HT-29 (cell line): Measurements from ENCODE around the gene RSPH4A. TPM values are rescaled to one million over a fixed set of nuclear protein-coding genes. Genes with fewer than 3 reads are reported as not detected.
"Not testable (repeated sequence)": the region's sequence is repeated elsewhere in the genome, so short reads cannot be mapped to it uniquely, and the experiment has no call there.

ENCODE experiments used
- DNase-seq: peaks from one replicate; pipeline ENCODE4 v3.0.0-alpha.2; 2015; ENCODE audit warnings: low spot score
- total RNA-seq: library from RNA; depleted of rRNA; stranded (reverse); fragments of >200 nt; shearing (Covaris generic); gene quantifications from 2 replicates; pipeline ENCODE4 v1.2.3, GENCODE V29; 2014; rRNA removed

Gene RSPH4A
- total RNA-seq, 1 experiment from 2014 or later: not detected

DNA sequence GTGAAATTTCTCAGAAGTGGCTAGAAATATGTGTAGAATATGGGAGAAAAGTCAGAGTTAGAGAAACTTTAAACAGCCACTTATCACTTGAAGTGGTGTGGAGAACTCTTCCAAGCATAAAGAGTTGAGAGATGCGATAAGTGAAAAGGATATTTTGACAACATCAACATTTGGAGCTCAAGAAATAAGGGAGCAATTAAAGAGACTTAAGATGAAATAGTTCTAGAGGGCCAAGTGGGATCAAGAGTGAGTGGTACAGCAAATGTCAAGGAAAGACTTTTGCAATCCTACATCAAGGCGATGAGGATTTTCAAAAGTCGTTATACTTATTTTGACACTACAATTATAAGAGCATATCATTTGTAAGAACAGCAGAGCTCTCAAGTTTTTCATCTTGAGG is 9.6 kb downstream of the RSPH4A start:
- DNase-seq: no peak

DNA sequence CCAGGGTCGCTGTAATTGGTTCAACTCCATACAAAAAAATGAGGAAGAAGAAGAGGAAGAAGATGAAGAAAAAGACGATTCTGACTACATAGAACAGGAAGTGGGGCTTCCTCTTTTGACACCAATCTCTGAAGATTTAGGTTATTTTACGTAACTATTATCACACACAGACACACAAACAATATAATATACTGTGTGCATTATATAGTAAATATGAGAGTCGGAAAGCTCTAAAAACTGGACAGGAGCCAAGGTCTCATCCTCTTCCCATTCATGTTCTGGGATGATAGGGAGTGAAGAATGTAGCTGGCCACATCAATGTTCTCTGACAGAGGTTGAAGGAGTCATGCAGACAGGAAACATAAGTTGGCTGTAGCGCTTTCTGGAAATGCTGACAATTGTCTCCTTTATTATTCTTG is 13.3 kb downstream of the RSPH4A start:
- DNase-seq: no peak

DNA sequence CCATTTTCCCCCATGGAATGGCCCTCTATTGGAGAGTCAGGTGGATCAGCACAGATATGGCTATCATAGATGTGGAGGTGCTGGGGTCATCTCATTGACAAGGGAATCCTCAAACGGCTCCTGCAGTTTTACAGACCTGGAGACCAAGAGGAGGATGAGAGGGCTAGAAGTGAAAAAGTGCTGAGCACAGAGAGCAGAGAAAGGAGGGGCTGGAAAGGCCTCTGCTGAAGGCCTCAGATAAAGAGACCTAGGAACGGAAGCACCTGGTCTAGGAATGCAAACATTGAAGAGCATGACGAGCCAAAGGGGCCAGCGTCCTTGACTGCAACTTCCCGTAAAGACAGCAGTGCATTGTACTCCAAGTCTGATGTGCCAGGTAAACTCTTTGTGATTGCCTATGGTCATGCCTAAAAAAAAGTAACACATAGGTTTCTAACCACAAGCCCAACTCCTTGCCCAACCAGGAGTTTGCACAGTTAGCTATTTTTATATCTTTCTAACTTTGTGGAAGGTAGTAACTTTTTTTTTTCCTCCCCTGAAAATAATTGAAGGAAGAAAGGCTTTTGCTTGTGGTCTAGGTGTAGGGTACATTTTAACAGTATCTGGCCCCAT is 15.2 kb downstream of the RSPH4A start:
- DNase-seq: no peak

DNA sequence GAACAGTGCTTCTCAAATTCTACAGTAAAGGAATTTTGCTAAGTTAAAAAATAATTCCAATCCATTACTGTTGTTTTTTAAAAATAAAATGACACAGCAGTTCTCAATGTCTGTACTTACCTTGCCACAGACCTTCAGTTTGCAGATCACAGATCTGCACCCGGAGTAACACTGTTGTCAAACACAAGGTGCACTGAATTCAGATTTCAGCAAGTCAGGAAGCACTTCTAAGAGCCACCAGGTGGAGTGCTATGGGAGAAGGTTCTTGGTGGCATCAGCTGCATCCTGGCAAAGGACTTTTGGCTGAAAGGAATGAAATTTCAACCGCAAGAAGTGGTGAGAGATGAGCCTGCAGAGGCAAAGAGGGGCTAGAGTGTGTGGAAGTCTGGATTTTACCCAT is 17.4 kb downstream of the RSPH4A start:
- peak; percentile 32 for DNase-seq

DNA sequence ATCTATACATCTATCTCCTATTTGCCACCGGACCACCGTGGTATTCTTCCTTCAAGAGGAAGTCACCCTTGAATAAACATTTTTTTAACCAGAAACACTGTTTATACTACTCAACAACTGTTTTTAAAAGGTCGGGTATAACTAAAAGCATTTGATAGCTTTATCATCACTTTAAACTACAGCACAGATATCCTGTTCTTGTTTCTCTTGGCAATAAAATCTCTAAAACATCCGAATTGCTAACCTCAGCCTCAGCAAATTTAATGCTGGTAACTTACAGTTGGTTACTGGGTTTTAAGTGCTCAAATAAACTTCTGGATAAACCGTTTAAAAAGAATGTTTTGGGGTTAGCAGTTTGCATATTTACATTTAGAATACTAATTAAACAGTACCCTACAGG is 31.9 kb downstream of the RSPH4A start:
- DNase-seq: no peak

DNA sequence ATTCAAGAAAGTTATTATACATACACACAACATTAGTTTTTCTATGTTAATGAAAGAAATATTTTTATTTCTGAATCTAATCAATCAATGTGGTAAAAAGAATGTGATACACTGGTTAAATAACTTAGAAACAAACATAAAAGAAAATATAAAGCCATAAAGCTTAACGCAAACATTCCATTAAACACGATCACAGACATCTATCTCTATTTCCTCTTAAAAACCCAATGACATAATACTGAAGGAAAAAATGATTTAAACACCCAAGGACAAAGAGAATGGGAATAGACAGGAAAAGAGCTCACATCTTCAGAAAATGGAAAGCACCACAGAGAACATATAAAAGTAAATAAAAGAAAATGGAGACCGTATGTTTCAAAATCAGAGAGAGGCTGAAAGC is 32.9 kb downstream of the RSPH4A start:
- DNase-seq: no peak

DNA sequence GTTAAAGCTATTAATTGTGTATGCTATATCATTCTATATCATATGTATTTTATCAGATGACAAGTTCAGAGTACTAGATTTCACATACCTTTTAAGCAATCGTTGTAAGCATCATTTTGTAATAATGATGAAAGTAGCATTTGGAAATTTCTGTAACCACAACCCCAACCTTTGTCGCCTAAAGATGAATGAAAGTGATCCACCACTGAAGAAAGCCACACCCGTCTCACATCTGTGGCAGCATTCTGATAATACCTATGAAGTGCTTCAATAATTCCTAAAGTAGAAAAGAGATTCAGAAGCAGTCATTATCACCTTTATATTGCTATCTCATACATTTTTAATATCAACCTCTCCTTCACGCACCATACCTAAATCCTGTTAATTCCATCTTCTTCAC is 35.6 kb downstream of the RSPH4A start:
- DNase-seq: no peak

DNA sequence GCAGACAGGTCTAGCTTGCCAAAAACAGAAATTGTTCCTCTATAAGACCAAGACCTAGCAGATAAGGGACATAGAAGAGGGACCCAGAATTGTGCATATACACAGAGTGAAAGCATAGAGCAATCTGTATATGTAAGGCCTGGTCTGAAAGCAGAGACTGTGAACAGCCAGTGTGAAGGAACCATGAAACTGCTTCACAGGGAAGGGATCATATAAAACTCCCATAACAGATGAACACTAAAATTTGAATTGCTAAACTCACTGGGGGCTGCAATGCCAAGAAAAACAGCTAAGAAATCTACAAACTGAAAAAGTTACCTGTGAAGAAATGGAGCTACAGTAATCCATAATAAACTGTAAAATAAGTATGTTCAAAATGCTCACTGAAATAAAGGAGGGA is 45.3 kb downstream of the RSPH4A start:
- no peak for DNase-seq

DNA sequence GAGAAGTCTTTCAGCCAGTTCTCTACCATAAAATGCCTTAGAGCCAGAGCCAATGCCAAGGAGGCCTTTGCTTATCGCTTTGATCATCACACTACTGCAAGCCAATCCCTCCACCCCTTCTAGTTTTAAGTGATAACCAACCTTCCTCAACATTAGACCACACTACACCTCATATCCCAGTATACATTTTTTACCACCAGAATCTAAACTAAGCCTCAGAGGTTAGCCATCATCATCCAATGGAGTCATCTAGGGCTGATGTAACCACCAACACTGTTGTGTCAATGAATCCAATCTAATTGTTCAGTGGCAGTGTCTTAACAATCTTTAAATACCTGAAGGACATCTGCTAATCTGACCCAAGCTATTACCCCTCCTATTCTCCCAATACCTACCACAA is 45.9 kb downstream of the RSPH4A start:
- no peak for DNase-seq

DNA sequence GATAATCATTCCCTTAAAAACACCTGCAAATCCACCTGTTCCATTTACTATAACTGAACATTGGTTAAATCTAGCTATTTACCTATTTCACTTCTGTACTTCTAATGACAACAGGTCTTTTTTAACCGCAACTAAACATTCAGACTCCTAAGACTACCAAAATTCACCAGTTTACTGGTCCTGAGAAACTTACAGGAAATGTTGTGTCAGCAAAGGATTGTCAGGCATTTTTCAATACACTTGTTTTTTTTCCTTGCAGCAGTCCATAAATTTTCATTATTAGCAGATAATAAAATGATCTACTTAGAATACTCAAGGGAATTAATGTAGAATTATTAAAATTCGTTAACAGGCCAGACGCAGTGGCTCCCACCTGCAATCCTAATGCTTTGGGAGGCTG is 47.0 kb downstream of the RSPH4A start:
- DNase-seq: no peak

DNA sequence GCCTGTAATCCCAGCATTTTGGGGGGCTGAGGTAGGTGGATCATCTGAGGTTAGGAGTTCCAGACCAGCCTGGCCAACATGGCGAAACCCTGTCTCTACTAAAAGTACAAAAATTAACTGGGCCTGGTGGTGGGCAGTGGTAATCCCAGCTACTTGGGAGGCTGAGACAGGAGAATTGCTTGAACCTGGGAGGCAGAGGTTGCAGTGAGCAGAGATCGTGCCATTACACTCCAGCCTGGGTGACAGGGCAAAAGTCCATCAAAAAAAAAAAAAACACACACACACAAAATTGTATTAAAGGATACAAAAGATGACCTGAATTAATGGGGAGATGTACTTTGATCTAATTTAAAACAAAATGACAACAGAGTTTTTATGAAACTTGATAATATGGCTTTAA is 47.9 kb downstream of the RSPH4A start:
- DNase-seq: not testable (repeated sequence)

DNA sequence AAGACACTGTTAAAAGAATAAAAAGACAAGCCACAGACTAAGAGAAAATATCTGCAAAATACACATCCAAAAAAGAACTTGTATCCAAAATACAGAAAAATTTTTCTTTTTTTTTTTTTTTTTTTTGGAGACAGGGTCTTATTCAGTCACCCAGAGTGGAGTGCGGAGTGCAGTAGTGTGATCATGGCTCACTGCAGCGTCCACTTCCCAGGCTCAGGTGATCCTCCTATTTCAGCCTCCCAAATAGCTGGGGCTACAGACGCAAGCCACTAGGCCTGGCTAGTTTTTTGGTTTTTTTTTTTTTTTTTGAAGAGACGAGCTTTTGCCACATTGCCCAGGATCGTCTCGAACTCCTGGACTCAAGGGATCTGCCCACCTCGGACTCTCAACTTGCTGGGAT is 49.2 kb downstream of the RSPH4A start:
- DNase-seq: no peak

DNA sequence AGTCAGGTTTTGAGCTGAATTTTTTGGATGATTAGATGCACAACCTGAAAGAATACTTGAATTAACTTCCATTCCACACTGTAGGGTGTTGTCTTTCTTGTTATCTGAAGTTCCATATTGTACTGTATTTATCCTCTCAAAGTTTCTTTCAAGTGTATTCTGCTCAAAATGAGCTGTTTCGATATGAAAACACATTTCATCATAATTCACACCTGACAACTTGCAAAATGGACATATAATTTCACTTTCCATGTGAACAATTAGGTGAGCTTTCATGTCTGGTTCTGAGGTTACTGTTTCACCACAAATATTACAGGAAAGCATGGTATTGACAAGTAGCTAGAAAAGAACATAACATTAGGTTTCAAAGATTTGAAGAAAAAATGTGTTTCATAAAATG is 50.6 kb downstream of the RSPH4A start:
- no peak for DNase-seq

DNA sequence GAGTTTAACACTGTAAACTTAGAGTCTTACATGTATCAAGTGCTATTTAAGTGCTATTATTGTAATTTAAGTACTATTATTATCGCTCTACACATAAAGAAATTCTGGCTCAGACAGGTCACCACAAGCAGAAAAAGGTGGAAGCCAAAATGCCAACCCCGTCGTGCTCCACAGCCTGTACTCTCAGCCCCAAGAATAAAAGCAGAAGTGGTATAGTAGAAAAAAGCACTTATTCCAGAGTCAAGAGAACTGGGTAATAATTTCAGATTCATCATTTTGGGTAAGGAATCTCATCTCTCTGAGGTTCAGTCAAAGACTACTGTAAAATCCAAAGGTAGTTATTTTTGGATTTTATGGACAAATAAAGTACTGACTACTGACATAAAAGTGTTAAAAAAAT is 51.3 kb downstream of the RSPH4A start:
- no peak for DNase-seq

DNA sequence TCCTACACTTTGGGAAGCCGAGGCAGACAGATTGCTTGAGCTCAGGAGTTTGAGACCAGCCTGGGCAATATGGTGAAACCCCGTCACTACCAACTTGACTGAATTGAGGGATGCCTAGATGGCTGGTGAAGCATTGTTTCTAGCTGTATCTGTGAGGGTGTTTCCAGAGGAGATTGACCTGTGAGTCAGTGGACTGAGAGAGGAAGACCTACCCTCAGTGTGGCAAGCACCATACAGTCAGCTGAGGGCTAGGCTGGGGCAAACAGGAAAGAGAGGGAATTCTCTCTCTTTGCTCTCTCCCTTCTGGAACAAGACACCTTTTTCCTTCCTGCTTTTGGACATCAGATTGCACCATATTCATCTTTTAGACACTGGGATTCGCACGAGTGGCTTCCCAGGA is 56.0 kb downstream of the RSPH4A start:
- DNase-seq: no peak

DNA sequence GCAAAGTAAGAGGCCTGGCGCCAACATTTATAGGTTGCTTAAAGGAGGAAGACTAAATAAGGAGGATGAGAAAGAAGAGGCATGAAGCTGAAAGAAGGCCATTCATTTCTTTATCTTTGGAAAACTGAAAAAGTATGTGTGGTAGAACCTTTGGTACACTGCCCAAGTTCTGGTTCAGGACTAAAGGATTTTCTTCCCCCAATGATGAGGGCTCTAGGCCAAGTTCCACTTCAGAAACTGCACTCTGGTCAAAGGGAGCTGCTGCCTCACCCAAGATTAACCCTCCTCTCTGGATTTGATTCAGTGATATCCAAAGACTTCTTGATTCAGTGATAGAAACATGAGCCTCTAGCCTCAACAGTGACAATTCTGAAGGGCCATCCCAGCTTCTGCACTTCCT is 59.7 kb downstream of the RSPH4A start:
- no peak for DNase-seq

DNA sequence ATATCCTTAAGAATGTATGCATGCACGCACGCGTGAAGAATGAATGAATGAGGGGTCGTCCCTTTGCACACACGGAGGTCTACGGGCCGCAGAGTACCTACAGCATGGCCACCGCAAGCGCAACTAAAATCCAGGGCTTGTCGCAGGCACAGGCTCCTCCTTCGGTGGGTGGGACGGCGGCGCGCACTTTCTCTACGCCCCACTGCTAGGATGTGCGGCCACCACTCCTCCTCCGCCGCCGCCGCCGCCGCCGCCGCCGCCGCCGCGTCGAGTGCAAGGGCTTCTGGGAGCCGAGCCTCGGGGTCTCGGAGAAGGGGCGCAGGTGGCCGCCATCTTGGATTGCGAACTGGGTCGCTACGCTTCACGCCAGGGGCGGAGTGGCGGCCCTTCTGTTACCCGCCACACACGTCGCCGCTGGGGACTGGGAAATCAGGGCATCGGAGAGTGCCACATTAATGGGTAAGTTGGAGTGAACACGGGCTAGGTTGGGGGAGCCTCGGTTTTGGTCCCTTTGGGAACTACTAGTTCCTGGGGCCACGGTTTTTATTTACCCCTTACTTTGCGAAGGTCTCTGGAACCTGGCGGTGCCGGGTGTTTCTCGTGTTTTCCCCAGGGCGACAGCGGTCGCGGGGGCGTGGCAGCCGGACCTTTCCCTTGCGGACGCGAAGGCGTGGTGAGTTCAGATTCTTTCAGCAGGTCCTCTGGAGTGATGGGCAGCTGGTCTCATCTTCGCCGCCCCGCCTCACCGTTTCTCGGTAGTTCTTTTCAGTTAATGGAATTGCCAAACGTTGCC is 64.8 kb downstream of the RSPH4A start, which contains the start of gene KPNA5:
Gene KPNA5, plus strand, starts transcription at position 332 of the 793 bp plus-strand sequence. Its CDS starts 124 bp downstream, at position 456.
- peak; percentile 84 for DNase-seq

DNA sequence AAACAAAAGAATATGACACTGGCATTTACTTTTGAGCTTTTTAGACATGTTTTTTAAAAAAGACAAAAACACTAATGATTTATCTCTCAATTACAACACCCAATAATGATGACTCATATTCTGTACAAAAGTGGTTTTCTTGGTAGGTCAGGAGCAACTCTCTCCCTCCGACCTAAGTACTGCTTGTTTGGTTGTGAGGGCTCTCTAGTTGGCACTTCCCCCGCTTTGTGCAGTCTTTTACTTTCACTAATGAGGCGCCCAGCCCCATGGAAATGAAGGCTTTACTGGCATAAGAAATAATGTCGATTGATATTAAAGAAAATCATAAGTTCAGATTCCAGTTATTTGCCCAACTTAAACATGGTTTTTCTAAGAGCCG is 66.0 kb downstream of the RSPH4A start:
- peak; percentile 19 for DNase-seq

Other genes starting within 250 kb of the RSPH4A start
- 1.9 and 5.3 TPM in 2 replicates for gene DSE, start 245.5 kb upstream of the RSPH4A start, total RNA-seq
- gene CALHM6, start 155.1 kb upstream of the RSPH4A start, total RNA-seq: not detected in 2 replicates
- gene CALHM5, start 104.8 kb upstream of the RSPH4A start, total RNA-seq: 0.08 and 0.23 TPM in 2 replicates
- gene TRAPPC3L, start 70.8 kb upstream of the RSPH4A start, total RNA-seq: not detected in 2 replicates
- gene CALHM4, start 62.7 kb upstream of the RSPH4A start, total RNA-seq: not detected in 2 replicates
- 9.1 and 15.4 TPM in 2 replicates for gene RWDD1, start 45.0 kb upstream of the RSPH4A start, total RNA-seq
- 6.0 and 6.1 TPM in 2 replicates for gene ZUP1, start 52.3 kb downstream of the RSPH4A start, total RNA-seq
- gene KPNA5, start 64.7 kb downstream of the RSPH4A start, total RNA-seq: 1.6 and 2.6 TPM in 2 replicates
- not detected in 2 replicates for gene FAM162B, start 149.2 kb downstream of the RSPH4A start, total RNA-seq
- not detected in 2 replicates for gene GPRC6A, start 212.6 kb downstream of the RSPH4A start, total RNA-seq